GM12878 (cell line): ENCODE data around the gene HIP1. TPM values are rescaled to one million over a fixed set of nuclear protein-coding genes. Genes with fewer than 3 reads are reported as not detected.

Experiments used
- ATAC-seq: fragments of 200-7000 bp; cut with Tn5 transposase; 3 replicates; pipeline ENCODE4 v1.9.1; 2020; ENCODE audit warnings: mild to moderate bottlenecking, moderate library complexity
- BruUV-seq: library from RNA; stranded (reverse); fragments of 400-500 nt; replicated peaks from 2 replicates; lab custom pipeline; 2021; lab: Mats Ljungman, UMichigan
- CTCF ChIA-PET: fragments of 300-600 bp; sonication (Branson Sonifier 250); formaldehyde crosslinking; extraction: SDS; loops from one replicate; lab custom pipeline; 2021; ENCODE audit warnings: inconsistent platforms; lab: Yijun Ruan, JAX
- POLR2A ChIA-PET: fragments of 350-600 bp; formaldehyde crosslinking; extraction: SDS; loops from one replicate; lab custom pipeline; 2021; ENCODE audit warnings: inconsistent platforms; lab: Charles Lee
- RAD21 ChIA-PET: fragments of 300-600 bp; sonication (Branson Sonifier 250); formaldehyde crosslinking; loops from one replicate; lab custom pipeline; 2023; ENCODE audit warnings: antibody characterized with exemption; ENCODE audit not compliant: unreplicated experiment; lab: Charles Lee
- SMC1A ChIA-PET: fragments of 300-600 bp; sonication (Branson Sonifier 250); formaldehyde crosslinking; loops from one replicate; lab custom pipeline; 2023; ENCODE audit not compliant: unreplicated experiment, uncharacterized antibody; lab: Charles Lee
- DNase-seq: peaks from one replicate; pipeline ENCODE4 v3.0.0-alpha.2; 2011; ENCODE audit warnings: low read depth, low spot score
- FAIRE-seq: peaks from 3 replicates; lab custom pipeline; 2011; peaks lifted over from hg19 to GRCh38; lab: Jason Lieb, UNC
- H2AFZ ChIP-seq: 2 replicates; pipeline ENCODE4 v1.6.0; 2011; ENCODE audit warnings: low read depth, low read length, control low read depth; ENCODE audit not compliant: control insufficient read depth
- H3K27ac ChIP-seq: 2 replicates; pipeline ENCODE4 v1.5.1; 2011; ENCODE audit warnings: control low read depth; ENCODE audit not compliant: control insufficient read depth, insufficient read depth
- H3K27me3 ChIP-seq, 2 experiments: replicated peaks in 1 of 2; 2 replicates each; pipeline versions ENCODE4 v1.6.0 to v1.6.1; 2011; ENCODE audit warnings: low read length in 1 of 2; ENCODE audit not compliant: control insufficient read depth in 2 of 2, insufficient read depth in 2 of 2
- H3K36me3 ChIP-seq, 2 experiments: 2 replicates each; pipeline ENCODE4 v1.5.1; 2011; ENCODE audit warnings: low read length in 1 of 2; ENCODE audit not compliant: control insufficient read depth in 2 of 2, insufficient read depth in 2 of 2
- H3K4me1 ChIP-seq: 2 replicates; pipeline ENCODE4 v1.6.1; 2011; ENCODE audit warnings: mild to moderate bottlenecking, low read length, moderate library complexity, mixed read lengths; ENCODE audit not compliant: control insufficient read depth, insufficient read depth
- H3K4me2 ChIP-seq: 2 replicates; pipeline ENCODE4 v1.6.0; 2011; ENCODE audit warnings: control low read depth; ENCODE audit not compliant: control insufficient read depth, insufficient read depth
- H3K4me3 ChIP-seq: fragments of 200-600 bp; sonication (generic); 2 replicates; pipeline ENCODE4 v1.5.1; 2016
- H3K79me2 ChIP-seq: 2 replicates; pipeline ENCODE4 v1.6.0; 2011; ENCODE audit warnings: low read length; ENCODE audit not compliant: control insufficient read depth, insufficient read depth
- H3K9ac ChIP-seq: 2 replicates; pipeline ENCODE4 v1.8.0; 2011; ENCODE audit warnings: low read length, control low read depth, mixed read lengths; ENCODE audit not compliant: control insufficient read depth, insufficient read depth
- H3K9me3 ChIP-seq: replicated peaks from 3 replicates; pipeline ENCODE4 v1.5.1; 2011; ENCODE audit warnings: mild to moderate bottlenecking, low read length; ENCODE audit not compliant: control insufficient read depth, insufficient read depth
- H4K20me1 ChIP-seq: 2 replicates; pipeline ENCODE4 v1.6.0; 2011; ENCODE audit not compliant: control insufficient read depth, insufficient read depth
- HCFC1 ChIP-seq: fragments of 150-350 bp; IDR thresholded peaks from 2 replicates; pipeline ENCODE4 v1.6.1; 2014; ENCODE audit warnings: low read length
- KAT2A ChIP-seq: conservative IDR thresholded peaks from 2 replicates; pipeline ENCODE4 v1.6.1; 2011; ENCODE audit warnings: low read depth, low read length; ENCODE audit not compliant: control insufficient read depth
- NRF1 ChIP-seq: conservative IDR thresholded peaks from 2 replicates; pipeline ENCODE4 v1.6.1; 2011; ENCODE audit warnings: mild to moderate bottlenecking, low read depth, low read length, improper control_type of control experiment
- SIN3A ChIP-seq: IDR thresholded peaks from 2 replicates; pipeline ENCODE4 v1.6.1; 2012; ENCODE audit warnings: low read depth, low read length, improper control_type of control experiment
- SPI1 ChIP-seq: IDR thresholded peaks from 2 replicates; pipeline ENCODE4 v1.6.1; 2011; ENCODE audit warnings: low read depth, mild to moderate bottlenecking, low read length, moderate library complexity, borderline replicate concordance; ENCODE audit not compliant: insufficient read depth
- ZZZ3 ChIP-seq: IDR thresholded peaks from 2 replicates; pipeline ENCODE4 v1.6.1; 2011; ENCODE audit warnings: low read depth; ENCODE audit not compliant: control insufficient read depth, insufficient read length
- WGBS: methylation state at CpG from one replicate; pipeline ENCODE4 v1.1.6; 2016; ENCODE audit warnings: low lambda C conversion rate; ENCODE audit not compliant: insufficient replicate concordance, insufficient coverage; ENCODE audit errors: missing lambda C conversion rate; 5-methylcytosine and 5-hydroxymethylcytosine counted together
- in situ Hi-C: fragments of 300-500 bp; cut with MboI; formaldehyde crosslinking; loops from 9 replicates; pipeline ENCODE4 v1.14.3; 2018; ENCODE audit warnings: mixed read lengths
- intact Hi-C: fragments of 100-400 bp; cut with micrococcal nuclease; formaldehyde crosslinking; loops from one replicate; pipeline ENCODE4 v1.14.2; 2022; ENCODE audit not compliant: unreplicated experiment
- polyA plus RNA-seq, 11 experiments: library from polyadenylated mRNA; depleted of rRNA in 4 of 11; unstranded in 6 of 11; stranded (reverse) in 5 of 11; fragments of >200 nt; fragmentation: Nextera tagmentation in 4 of 11; fragmentation: Illumina TruSeq in 1 of 11; extraction: Ambion mirVana in 4 of 11; extraction: Trizol in 1 of 11; gene quantifications; 1 replicate in 1 of 11; 2 replicates in 10 of 11; pipeline versions ENCODE4 v1.2.1 to v1.2.3, GENCODE V29; 2011 to 2016; ENCODE audit warnings: inconsistent platforms in 2 of 11, missing spikeins in 2 of 11, low read depth in 1 of 11
- total RNA-seq, 4 experiments: library from RNA; depleted of rRNA in 3 of 4; stranded (reverse); fragments of >200 nt in 3 of 4; fragmentation: Illumina TruSeq in 1 of 4; extraction: Trizol in 1 of 4; gene quantifications; 2 replicates each; pipeline versions ENCODE4 v1.2.1 to v1.2.3, GENCODE V29; 2013 to 2021

The HIP1 gene
- total and polyA plus RNA-seq, 10 of the 15 experiments (the other 5 are each of a cell fraction or from before 2014, with no cell fraction given) = 1.2 to 9.7 (median 3.2) TPM

- no TSS peak for BruUV-seq
- Histone ChIP-seq H3K79me2 (no peaks in the 10 kb centered on the region), H3K27me3 (peaks cover 0 to 1% of the 10 kb centered on the region in 2 experiments; a peak in 1 of 4 replicates), H3K4me3 (peak overlapping the region; percentile 71; the same call in 1 of the 2 replicates), H3K36me3 (no peaks in the 10 kb centered on the region), H3K27ac (no peak overlapping the region), H3K9ac (peak overlapping the region; percentile 46; the same call in 1 of the 2 replicates), H4K20me1 (no peaks in the 10 kb centered on the region), H3K4me1 (peaks cover 4% of the 10 kb centered on the region), H3K9me3 (peaks cover 3% of the 10 kb centered on the region; the same call in 1 of the 3 replicates), H3K4me2 (peak overlapping the region; percentile 88), H2AFZ (peak overlapping the region; percentile 75)
- RAD21 ChIA-PET = no interaction called here
- no peak for TF ChIP-seq SIN3A
- TF ChIP-seq KAT2A = no peak
- TF ChIP-seq NRF1 = no peak
- TF ChIP-seq ZZZ3 = no peak
- TF ChIP-seq HCFC1 = no peak
- no peak for TF ChIP-seq SPI1
- ATAC-seq (no peak), FAIRE-seq (no peak), DNase-seq (no peak)
- intact Hi-C loops = loop anchor here (5.0 to 10.0 kb wide), 3 partner anchors 105 to 205 kb away; no protein-coding TSS in a partner anchor
- 31% methylated on average over 7 of the region's 7 CpGs for WGBS
- SMC1A ChIA-PET = no interaction called here
- in situ Hi-C loops = loop anchor here (10.0 kb wide), 1 partner anchor 575 kb away; no protein-coding TSS in a partner anchor
- POLR2A ChIA-PET = no interaction called here
- CTCF ChIA-PET = interaction anchor here (1.0 kb wide), 1 partner anchor 123 kb away, joined by 3 read pairs; no protein-coding TSS in a partner anchor
These were observed 98.9 kb downstream of the HIP1 start for GRCh38 chr7:75639886-75640190.
